NCI-H2196 treated with DMSO at 0.1 percent for 48 hours (cell line): ENCODE results near the gene EPB41L4A.
"Not testable (repeated sequence)": the region's sequence is repeated elsewhere in the genome, so short reads cannot be mapped to it uniquely, and the experiment has no call there.

ENCODE experiments used
- DNase-seq: peaks from one replicate; lab custom pipeline; 2025; ENCODE audit not compliant: unreplicated experiment; lab: John Stamatoyannopoulos, UW

Gene EPB41L4A

GRCh38 chr5:112263469-112263868 lies 155.6 kb downstream of the EPB41L4A start:
- DNase-seq: no peak

GRCh38 chr5:112258571-112258970 lies 160.5 kb downstream of the EPB41L4A start:
- no peak for DNase-seq

GRCh38 chr5:112257976-112258375 lies 161.1 kb downstream of the EPB41L4A start:
- no peak for DNase-seq

GRCh38 chr5:112257005-112257404 lies 162.1 kb downstream of the EPB41L4A start:
- no peak for DNase-seq

- no peak for DNase-seq
These were observed 164.8 kb downstream of the EPB41L4A start for GRCh38 chr5:112254303-112254702.

- DNase-seq: no peak
These were observed 165.4 kb downstream of the EPB41L4A start for GRCh38 chr5:112253478-112254250.

GRCh38 chr5:112250551-112250950 lies 168.5 kb downstream of the EPB41L4A start:
- no peak for DNase-seq

DNA sequence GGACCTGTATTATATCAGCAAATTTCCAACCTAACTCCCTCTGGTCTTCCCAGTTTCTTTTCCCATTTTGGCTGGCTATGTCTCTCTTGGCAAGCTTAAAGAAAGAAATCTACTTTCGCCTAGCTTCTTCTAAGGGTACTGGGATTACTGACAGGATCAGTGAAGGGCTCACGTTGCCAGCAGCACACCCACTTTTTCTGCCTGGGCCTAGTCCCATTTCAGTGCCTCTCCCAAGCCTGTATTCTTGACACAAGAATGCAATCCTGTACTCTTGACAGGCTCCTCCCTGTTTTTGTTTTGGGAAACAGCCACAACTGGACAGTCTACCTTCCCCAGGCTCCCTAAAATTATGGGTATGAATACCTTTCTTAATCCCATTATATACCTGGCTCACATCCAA lies 170.5 kb downstream of the EPB41L4A start:
- no peak for DNase-seq

DNA sequence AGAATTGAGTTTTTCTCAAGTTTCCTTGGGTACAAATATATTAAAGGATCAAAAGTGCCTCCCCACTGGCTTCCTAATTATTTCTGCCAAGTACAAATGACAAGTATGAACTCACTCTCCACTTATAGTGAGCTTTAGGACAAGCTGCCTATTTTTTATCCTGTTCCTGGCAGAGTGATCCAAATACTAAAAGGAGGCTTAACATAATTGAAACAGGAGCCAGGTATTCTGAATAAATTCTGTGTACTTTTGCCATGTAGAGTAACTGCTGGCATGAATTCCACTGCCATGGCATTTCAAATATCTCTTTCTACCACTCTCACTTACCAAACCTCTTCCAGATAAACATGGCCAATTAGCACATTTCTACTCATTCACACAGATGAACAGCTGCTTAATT lies 171.1 kb downstream of the EPB41L4A start:
- no peak for DNase-seq

DNA sequence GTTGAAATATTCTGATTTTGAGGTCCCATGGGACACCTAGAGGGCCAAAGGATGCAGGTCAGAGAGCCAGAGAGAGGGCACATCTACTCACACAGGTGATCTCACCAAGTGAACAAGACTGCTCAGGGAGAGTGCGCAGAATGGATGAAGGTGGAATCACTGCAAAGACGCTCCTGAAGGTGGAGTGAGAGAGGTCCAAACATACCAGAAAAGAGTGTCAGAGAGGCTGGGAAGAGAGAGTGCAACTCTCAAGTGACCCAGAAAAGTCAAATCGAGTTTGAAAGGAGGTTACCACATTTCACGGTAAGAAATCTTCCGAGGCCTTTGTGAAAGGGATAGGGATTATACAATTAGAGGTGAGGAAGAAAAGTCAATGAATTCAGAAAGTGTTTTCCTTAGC lies 173.4 kb downstream of the EPB41L4A start:
- no peak for DNase-seq

DNA sequence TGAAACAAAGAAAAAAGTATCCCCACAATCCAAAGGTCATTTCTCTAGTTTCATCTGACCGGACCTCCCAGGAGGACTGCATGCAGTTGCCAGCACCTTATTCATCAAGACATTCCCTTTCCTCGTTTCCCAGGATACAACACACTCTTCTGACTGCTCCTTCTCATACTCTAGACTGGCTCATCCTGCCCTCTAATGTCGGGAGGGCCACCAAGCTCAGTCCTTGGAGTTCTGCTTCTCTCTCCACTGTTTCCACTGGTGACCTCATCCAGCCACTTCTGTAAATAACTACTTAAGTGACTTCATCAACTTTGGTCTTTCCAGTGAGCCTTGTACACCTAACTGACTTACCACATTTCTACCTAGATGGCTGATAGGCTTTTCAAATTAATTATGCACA lies 179.1 kb downstream of the EPB41L4A start:
- DNase-seq: no peak

GRCh38 chr5:112238473-112238872 lies 180.6 kb downstream of the EPB41L4A start:
- no peak for DNase-seq

- DNase-seq: no peak
These were observed 181.6 kb downstream of the EPB41L4A start for GRCh38 chr5:112237456-112237855.

- no peak for DNase-seq
These were observed 185.1 kb downstream of the EPB41L4A start for GRCh38 chr5:112234000-112234399.

DNA sequence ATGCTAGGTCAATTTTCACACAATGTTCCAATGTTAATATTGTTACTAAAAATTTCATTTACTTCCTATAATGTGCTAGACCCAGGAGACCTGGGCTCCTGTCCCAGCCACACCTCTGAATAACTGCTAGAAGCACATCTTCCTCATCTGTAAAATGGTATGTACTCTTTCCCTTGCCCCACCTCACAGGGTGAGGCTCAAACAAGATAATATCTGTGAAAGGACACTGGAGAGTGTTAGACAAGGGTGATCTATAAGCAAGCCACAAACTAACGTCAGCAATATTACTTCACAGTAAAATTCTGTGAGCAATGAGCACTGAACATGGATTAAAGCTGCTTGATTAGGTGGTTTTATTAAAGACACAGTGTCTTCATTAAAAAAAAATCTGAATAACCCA lies 186.4 kb downstream of the EPB41L4A start:
- DNase-seq: no peak

GRCh38 chr5:112230606-112231005 lies 188.5 kb downstream of the EPB41L4A start:
- no peak for DNase-seq

DNA sequence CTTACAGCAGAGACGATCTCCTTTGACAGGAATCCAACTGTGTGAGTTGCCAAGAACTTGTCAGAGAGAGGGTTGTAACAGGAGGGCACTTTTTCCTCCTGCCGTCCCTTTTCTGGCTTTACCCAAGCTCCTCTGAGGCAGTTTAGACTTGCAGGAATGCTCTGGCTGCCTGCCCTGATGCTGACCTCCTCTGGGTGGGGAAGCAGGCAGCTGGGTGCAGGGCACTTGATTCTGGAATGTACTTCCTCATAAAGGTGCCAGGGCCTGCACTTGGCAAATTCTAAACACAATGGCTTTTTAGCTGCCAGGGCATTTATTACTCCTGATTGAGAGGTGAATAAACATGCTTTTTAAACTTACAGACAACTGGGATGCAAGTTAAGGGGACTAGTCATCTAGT lies 190.4 kb downstream of the EPB41L4A start:
- DNase-seq: peak; percentile 77

GRCh38 chr5:112227911-112228631 lies 191.0 kb downstream of the EPB41L4A start:
- DNase-seq: no peak

GRCh38 chr5:112226215-112226614 lies 192.9 kb downstream of the EPB41L4A start:
- no peak for DNase-seq

DNA sequence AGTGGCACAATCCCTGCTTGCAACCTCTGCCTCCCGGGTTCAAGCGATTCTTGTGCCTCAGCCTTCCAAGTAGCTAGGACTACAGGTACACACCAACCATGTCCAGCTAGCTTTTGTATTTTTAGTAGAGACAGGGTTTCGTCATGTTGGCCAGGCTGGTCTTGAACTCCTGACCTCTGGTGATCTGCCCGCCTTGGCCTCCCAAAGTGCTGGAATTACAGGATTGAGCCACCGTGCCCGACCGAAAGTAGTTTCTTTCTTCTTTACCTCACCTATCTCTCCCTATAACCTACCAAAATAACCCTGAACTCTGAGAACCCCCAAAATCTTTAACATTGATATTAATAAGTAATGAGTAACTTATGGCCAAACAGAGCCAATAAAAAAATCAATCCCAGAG lies 196.1 kb downstream of the EPB41L4A start:
- not testable (repeated sequence) for DNase-seq

GRCh38 chr5:112221128-112221527 lies 197.9 kb downstream of the EPB41L4A start:
- DNase-seq: no peak

- DNase-seq: no peak
These were observed 200.1 kb downstream of the EPB41L4A start for GRCh38 chr5:112219000-112219399.
